ENCODE data around the gene CFAP74.

The CFAP74 gene

DNA sequence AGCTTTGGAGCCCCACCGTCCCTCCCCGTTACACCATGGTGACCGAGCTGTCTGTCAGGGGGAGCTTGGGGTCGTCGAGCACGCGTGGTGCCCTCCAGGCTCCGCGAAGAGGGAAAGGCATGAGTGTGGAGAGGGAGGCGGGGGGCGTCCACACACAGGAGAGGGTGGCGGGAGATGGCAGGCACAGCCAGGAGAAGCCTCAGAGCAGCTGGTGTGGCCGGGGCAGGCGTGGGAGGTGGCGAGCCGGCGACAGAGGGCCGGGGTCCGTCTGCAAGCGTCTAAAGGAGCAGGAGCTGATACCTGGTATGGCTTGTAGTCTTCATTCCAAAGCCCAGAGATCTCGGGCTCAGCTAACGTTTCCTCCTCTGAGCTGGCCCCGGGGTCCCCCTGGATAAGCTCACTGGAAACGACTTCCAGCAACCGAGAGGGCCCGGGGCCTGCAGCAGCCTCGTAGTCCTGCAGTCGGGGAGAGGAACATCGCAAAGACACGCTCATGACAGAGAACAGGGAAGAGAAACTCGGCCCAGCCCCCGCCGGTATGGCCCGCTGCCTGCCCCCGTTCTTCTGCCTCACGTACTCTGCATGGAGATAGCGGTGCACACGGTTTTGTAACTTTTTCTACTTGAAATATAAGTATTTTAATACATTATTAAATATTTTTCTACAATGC lies 37.4 kb downstream of the CFAP74 start:
- peaks cover 8% of the 10 kb centered on the region for H3K27me3 ChIP-seq (ENCODE audit: control insufficient read depth, insufficient read depth, low read length)

GRCh38 chr1:1965546-1965945 lies 38.0 kb downstream of the CFAP74 start:
- Histone ChIP-seq H3K4me2 (ENCODE audit: low read length) (no peak overlapping the region), H3K9ac (no peak overlapping the region), H2AFZ (no peak overlapping the region), H3K4me3 (ENCODE audit: low read depth, low read length) (no peak overlapping the region), H3K27me3 (ENCODE audit: control insufficient read depth, insufficient read depth, low read length) (peaks cover 8% of the 10 kb centered on the region), H3K36me3 (ENCODE audit: control insufficient read depth, insufficient read depth, low read length) (no peaks in the 10 kb centered on the region), H3K27ac (no peak overlapping the region), H3K4me1 (no peaks in the 10 kb centered on the region), H3K9me3 (ENCODE audit: control insufficient read depth, low read length) (no peaks in the 10 kb centered on the region), H3K79me2 (no peaks in the 10 kb centered on the region)
- TF ChIP-seq, protein P1, sequence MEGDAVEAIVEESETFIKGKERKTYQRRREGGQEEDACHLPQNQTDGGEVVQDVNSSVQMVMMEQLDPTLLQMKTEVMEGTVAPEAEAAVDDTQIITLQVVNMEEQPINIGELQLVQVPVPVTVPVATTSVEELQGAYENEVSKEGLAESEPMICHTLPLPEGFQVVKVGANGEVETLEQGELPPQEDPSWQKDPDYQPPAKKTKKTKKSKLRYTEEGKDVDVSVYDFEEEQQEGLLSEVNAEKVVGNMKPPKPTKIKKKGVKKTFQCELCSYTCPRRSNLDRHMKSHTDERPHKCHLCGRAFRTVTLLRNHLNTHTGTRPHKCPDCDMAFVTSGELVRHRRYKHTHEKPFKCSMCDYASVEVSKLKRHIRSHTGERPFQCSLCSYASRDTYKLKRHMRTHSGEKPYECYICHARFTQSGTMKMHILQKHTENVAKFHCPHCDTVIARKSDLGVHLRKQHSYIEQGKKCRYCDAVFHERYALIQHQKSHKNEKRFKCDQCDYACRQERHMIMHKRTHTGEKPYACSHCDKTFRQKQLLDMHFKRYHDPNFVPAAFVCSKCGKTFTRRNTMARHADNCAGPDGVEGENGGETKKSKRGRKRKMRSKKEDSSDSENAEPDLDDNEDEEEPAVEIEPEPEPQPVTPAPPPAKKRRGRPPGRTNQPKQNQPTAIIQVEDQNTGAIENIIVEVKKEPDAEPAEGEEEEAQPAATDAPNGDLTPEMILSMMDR (IDR thresholded peaks at IDR 0.05), result no peak

More for the DNA sequence above, 37.4 kb downstream of the CFAP74 start:
- H3K36me3 ChIP-seq (ENCODE audit: control insufficient read depth, insufficient read depth, low read length), result no peaks in the 10 kb centered on the region
- H3K27ac ChIP-seq, result no peak overlapping the region
- H3K4me2 ChIP-seq (ENCODE audit: low read length), result no peak overlapping the region
- no peaks in the 10 kb centered on the region for H3K9me3 ChIP-seq (ENCODE audit: control insufficient read depth, low read length)
- H2AFZ ChIP-seq, result no peak overlapping the region
- TF ChIP-seq, protein P1 (IDR thresholded peaks at IDR 0.05), result no peak
- no peaks in the 10 kb centered on the region for H3K79me2 ChIP-seq
- H3K9ac ChIP-seq, result no peak overlapping the region
- no peak overlapping the region for H3K4me3 ChIP-seq (ENCODE audit: low read depth, low read length)
- no peaks in the 10 kb centered on the region for H3K4me1 ChIP-seq

- Histone ChIP-seq H3K9me3 (ENCODE audit: control insufficient read depth, low read length) (no peaks in the 10 kb centered on the region), H3K36me3 (ENCODE audit: control insufficient read depth, insufficient read depth, low read length) (no peaks in the 10 kb centered on the region), H3K27ac (no peak overlapping the region), H3K79me2 (no peaks in the 10 kb centered on the region), H3K9ac (no peak overlapping the region), H3K4me1 (no peaks in the 10 kb centered on the region), H2AFZ (no peak overlapping the region), H3K27me3 (ENCODE audit: control insufficient read depth, insufficient read depth, low read length) (peaks cover 8% of the 10 kb centered on the region), H3K4me3 (ENCODE audit: low read depth, low read length) (no peak overlapping the region), H3K4me2 (ENCODE audit: low read length) (no peak overlapping the region)
- TF ChIP-seq, protein P1 (IDR thresholded peaks at IDR 0.05), result no peak
These were observed 38.8 kb downstream of the CFAP74 start for GRCh38 chr1:1964811-1965210.

- no peak overlapping the region for H3K9ac ChIP-seq
- TF ChIP-seq, protein P1 (IDR thresholded peaks at IDR 0.05), result no peak
- no peak overlapping the region for H3K4me2 ChIP-seq (ENCODE audit: low read length)
- no peak overlapping the region for H2AFZ ChIP-seq
- no peaks in the 10 kb centered on the region for H3K9me3 ChIP-seq (ENCODE audit: control insufficient read depth, low read length)
- no peaks in the 10 kb centered on the region for H3K4me1 ChIP-seq
- H3K36me3 ChIP-seq (ENCODE audit: control insufficient read depth, insufficient read depth, low read length), result no peaks in the 10 kb centered on the region
- H3K27me3 ChIP-seq (ENCODE audit: control insufficient read depth, insufficient read depth, low read length), result peaks cover 8% of the 10 kb centered on the region
- H3K4me3 ChIP-seq (ENCODE audit: low read depth, low read length), result no peak overlapping the region
- no peak overlapping the region for H3K27ac ChIP-seq
- no peaks in the 10 kb centered on the region for H3K79me2 ChIP-seq
These were observed 40.0 kb downstream of the CFAP74 start for GRCh38 chr1:1963570-1963969.

GRCh38 chr1:1962752-1963151 lies 40.8 kb downstream of the CFAP74 start:
- Histone ChIP-seq H3K4me3 (ENCODE audit: low read depth, low read length) (no peak overlapping the region), H3K27me3 (ENCODE audit: control insufficient read depth, insufficient read depth, low read length) (peaks cover 8% of the 10 kb centered on the region), H3K9ac (no peak overlapping the region), H3K9me3 (ENCODE audit: control insufficient read depth, low read length) (no peaks in the 10 kb centered on the region), H3K27ac (no peak overlapping the region), H2AFZ (no peak overlapping the region), H3K4me2 (ENCODE audit: low read length) (no peak overlapping the region), H3K79me2 (no peaks in the 10 kb centered on the region), H3K4me1 (no peaks in the 10 kb centered on the region), H3K36me3 (ENCODE audit: control insufficient read depth, insufficient read depth, low read length) (no peaks in the 10 kb centered on the region)
- TF ChIP-seq, protein P1 (IDR thresholded peaks at IDR 0.05), result no peak

Measured in parathyroid adenoma (tissue), 2 donors.